NOMO-1 (cell line): Measurements from ENCODE around the gene CALCOCO2.
"Not testable (repeated sequence)": the region's sequence is repeated elsewhere in the genome, so short reads cannot be mapped to it uniquely, and the experiment has no call there.

Experiments used
- DNase-seq, 2 experiments: peaks; one replicate each; lab custom pipeline; 2025; ENCODE audit not compliant: unreplicated experiment in 2 of 2; lab: John Stamatoyannopoulos, UW

The CALCOCO2 gene

DNA sequence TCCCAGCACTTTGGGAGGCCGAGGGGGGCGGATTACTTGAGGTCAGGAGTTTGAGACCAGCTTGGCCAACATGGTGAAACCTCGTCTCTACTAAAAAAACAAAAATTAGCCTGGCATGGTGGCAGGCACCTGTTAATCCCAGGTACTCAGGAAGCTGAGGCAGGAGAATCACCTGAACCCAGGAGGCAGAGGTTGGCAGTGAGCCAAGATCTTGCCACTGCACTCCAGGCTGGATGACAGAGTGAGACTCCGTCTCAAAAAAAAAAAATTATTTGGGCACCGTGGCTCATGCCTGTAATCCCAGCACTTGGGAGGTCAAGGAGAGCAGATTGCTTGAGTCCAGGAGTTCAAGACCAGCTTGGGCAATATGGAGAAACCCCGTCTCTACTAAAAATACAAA lies 9.9 kb upstream of the CALCOCO2 start:
- not testable (repeated sequence) for DNase-seq

DNA sequence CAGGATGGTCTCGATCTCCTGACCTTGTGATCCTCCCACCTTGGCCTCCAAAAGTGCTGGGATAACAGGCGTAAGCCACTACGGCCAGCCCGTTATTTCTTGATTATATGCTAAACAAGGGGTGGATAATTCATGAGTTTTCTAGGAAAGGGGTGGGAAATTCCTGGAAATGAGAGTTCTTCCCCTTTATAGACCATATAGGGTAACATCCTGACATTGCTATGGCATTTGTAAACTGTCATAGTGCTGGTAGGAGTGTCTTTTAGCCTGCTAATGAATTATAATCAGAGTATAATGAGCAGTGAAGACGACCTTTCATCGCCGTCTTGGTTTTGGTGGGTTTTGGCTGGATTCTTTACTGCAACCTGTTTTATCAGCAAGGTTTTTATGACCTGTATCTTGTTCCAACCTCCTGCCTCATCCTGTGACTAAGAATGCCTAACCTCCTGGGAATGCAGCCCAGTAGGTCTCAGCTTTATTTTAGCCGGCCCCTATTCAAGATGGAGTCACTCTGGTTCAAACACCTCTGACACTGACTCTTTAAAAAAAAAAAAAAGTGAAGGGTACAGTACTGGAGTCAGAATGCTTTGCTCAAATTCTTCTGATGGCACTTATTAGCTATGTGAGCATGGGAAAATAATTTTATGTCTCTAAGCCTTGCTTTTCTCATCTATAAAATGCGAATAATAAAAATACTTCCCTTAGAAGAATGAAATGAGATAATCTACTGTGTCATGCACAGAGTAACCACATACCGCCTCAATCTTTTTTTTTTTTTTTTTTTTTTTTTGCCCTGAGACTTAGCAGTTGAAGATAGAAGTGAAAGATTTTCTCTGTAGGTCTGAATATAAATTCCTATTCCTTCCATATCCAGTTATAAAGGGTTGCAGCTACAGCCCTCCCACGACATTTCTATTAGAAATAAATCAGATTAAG lies 5.1 kb upstream of the CALCOCO2 start:
- no peak for DNase-seq

DNA sequence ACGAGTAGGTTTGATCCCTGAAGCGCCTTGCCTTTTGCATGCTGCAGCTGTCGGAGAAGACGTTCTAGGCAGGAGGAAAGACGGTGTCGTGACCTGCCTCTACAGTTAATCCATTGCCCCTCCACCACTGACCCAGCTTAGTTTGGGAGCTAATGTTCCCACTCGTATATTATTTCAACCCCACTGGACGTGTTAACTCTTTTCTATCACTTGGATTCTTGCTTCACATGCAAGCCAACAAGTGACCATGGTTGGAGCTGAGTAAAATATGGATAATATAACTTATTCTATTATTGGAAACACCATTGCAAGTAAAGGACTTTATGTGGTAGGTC lies 681 bp downstream of the CALCOCO2 start:
- DNase-seq: no peak

DNA sequence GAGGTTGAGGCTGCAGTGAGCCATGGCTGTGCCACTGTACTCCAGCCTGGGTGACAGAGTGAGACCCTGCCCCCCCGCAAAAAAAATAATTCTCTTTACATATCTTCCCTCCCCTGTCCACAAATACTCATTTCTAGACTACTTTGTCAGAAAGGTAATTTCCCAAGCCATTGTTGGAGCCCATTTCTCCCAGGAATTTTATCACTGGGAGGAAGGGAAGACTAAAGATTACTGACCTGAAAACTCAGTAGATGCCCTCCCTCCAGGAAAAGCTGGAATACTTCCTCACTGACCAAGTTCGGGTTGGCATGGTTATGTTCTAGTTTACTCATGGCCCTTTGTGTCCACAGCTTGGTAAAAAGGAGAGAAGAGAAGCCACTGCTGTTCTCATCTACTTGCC lies 4.1 kb downstream of the CALCOCO2 start:
- DNase-seq: no peak

DNA sequence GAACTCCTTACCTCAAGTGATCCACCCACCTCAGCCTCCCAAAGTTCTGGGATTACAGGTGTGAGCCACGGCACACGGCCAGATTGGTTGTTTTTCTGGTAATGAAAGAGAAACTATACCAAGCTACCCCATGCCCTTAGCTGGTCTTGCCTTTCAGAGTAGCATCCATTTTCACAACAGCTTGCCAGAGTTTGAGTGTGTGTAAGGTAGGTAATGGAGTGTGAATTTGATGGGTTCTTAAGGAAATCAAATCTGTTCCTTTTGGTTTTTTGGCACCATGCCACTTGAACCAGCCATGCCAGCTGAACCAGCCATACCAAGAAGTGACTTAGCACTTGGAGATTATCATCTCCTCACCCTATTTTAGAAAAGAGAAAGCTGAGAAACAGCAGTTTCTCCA lies 5.1 kb downstream of the CALCOCO2 start:
- no peak for DNase-seq

DNA sequence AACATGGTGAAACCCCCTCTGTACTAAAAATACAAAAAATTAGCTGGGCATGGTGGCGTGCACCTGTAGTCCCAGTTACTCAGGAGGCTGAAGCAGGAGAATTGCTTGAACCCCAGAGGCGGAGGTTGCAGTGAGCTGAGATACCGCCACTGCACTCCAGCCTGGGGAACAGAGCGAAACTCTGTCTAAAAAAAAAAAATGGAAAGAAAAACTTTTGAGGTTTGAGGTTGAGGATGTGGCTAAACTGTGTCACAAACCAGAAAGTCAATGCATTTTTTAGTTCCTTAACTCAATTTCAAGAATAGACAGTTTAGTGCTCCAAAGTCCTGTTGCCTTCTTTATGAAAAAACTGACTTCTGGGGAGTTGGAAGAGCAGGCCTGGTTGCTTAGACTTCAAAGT lies 6.6 kb downstream of the CALCOCO2 start:
- peak; percentile 64 to 86 for DNase-seq

DNA sequence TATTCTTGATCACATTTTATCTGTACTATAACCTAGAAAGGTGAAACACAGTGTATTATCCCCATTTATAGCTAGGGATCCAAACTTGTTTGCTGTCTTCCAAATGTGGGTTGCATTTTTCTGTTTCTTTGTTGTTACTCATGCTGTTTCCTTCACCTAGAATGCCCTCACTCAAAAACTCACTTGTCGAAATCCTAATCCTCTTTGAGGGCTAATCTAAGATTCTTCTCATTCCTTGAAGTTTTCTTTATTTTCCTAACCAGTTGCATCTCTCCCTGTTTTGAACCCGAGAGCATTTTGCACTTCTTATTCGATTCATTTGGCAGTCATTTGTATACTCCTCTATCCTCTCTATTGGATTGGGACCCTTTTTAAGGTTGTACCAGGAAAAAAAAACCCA lies 9.6 kb downstream of the CALCOCO2 start:
- DNase-seq: no peak

DNA sequence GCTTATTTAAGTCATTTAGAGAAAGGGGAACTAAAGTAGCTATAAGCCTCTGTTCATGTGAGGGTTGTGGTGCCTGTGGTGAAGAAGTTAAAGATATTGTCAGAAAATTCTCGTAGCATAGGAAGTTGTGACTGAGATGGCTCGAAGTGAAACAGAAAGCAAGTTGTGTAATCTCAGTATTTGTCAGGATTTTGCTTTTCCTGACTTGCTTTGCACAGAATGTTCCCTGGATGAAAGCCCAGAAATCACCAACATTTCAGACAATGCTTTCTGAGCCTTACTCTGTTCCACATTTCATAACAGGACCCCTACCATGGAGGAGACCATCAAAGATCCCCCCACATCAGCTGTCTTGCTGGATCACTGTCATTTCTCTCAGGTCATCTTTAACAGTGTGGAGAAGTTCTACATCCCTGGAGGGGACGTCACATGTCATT lies 10.6 kb downstream of the CALCOCO2 start:
- peak; percentile 82 to 97 for DNase-seq

DNA sequence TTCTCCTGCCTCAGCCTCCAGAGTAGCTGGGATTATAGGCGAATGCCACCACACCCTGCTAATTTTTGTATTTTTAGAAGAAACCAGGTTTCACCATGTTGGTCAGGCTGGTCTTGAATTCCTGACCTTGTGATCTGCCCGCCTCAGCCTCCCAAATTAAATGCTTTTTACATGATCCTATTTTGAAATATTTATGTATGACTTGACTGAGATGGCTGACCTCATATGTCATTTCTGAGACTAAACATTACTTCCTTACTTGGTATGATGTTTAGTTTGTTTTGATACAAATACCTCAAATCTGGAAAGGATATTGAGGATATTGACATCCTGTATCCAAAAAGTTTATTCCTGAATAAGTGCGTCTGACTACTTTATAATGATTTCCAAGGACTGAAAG lies 11.9 kb downstream of the CALCOCO2 start:
- no peak for DNase-seq

DNA sequence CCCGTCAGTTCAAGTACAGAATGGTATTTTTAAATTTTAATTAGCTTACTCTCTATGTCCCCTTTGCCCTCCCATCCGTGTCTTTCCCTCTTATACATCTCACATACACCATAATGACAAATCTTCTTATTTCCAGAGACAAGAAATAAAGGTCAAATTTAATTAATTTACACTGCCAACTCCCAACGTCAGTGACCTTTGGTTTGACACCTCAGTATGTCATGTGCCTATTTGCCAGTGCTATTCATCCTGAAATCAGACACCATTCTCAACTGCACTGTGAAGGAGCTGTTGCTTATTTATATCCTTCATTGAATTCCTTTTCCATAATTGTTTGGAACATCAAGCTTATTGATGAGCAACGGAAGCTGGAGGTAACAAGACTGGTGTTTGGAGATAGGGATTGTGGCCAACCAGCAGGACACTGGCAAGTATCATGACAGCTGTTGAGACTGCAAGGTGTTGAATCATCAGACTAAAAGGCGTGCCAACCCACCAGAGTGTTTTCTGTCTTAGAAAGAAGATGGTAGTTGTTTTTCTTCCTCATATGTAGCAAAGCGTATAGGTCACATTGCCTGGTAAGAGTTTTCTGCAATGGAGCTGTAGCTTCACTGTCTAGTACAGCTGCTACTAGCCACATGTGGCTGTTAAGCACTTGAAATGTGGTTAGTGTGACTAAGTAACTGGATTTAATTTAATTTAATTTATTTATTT lies 12.5 kb downstream of the CALCOCO2 start:
- DNase-seq: no peak

DNA sequence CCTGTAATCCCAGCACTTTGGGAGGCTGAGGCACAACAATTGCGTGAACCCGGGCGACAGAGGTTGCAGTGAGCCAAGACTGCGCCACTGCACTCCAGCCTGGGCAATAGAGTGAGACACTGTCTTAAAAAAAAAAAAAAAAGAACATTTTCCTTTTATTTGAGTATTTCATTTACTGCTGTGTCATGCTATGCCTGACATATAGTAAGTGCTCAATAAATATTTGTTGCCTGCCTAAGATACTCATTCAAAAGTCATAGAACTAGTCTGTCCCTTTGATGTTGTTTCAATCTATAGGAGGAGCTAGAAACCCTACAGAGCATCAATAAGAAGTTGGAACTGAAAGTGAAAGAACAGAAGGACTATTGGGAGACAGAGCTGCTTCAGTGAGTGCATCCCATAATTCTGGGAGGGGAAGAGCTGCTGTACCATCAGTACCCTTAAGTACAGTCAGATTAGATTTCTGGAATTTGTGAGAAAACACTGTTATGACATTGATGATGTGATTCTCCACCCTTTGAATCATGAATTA lies 20.0 kb downstream of the CALCOCO2 start:
- DNase-seq: peak in 1 of 2 experiments; percentile 17

DNA sequence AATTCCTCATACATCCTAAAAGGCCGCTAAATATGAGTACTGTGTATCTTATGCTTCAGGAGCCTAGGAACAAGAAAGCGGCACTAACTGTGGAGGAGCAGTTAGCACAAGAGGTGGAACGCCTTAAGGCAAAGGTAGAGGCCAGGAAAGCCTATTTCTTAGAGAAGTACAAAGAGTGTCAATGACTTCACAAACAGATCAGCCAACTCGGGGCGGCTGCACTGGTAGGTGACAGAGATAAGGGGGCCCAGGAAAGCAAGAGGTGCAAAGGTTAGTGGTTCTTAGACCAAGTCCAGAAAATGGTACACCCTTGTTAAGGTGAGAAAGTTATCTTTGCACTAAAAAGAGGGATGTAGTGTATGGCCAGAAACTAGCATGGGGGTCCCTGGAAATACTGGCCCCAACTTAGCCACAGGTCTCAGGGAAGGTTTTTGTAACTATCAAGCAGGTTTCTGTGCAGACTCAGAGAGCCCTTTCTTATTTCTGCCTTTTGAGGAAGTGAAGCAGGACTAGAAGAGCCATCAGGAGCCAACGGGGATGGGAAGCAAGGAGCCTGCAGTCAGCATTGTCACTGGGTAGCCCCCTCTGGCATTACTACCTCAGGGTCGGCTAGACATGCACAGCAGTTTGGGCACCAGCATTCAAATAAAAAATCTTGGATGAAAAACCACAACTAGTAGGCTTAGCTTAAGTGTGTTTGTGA lies 24.1 kb downstream of the CALCOCO2 start:
- DNase-seq: no peak

DNA sequence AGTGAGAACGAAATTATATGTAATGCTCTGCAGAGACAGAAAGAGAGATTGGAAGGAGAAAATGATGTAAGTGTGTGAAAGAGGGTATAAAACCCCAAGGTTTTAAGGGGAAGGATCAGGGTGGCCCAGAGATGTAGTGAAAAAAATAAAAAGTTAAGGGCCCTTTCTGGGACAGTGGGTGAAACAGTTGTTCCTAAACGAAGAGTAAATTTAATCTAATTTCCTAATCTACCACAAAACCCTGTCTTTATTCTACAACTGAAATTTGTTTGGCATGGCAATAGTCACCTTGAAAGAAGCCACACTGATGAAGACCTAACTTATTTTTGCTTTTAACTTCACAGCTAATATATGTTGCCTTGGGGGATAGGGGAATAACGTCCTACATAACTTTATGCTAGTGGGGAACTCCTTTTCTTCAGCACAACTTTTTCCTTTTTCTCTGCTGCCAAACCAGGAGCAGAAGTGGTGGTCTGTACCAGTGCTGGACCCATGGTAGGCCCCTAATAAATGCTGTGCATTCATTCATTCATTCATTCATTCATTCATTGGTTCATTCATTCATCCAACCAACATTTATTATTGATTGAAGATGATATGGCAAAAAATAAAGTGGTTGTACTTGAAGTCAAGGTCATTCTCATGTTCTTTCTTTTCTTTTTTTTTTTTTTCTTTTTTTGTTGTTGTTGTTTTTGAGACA lies 25.4 kb downstream of the CALCOCO2 start:
- DNase-seq: no peak

DNA sequence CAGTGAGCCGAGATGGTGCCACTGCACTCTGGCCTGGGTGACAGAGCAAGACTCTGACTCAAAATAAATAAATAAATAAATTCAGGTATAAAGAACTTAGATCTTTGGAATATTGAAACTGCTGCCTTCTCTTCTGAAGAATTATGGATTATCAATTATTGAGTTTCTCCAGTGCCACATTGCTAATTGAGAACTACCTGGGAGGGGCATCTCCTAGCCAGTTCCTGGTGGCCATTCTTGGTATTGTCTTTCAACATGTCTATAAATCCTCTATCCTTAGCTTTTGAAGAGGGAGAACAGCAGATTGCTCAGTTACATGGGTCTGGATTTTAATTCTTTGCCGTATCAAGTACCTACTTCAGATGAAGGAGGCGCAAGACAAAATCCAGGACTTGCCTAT lies 29.2 kb downstream of the CALCOCO2 start:
- no peak for DNase-seq

DNA sequence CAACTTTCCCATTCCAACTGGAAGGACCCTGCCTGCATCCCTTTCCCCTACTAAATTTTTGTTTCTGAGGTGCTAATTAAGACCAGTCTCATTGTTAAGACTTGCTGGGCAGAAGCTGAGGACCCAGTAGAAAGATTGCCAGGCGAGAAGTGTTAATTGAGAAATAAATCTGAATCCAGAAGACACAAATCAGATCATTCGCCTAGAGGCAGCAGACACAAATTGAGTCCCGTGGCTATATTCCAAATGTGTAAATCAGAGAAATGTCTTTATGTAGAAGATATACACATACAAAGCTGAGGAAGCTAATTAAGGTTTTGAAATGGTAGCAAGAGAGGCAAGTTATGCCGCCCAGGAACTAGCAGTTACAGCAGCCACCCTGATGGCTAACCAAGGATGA lies 29.6 kb downstream of the CALCOCO2 start:
- DNase-seq: no peak

DNA sequence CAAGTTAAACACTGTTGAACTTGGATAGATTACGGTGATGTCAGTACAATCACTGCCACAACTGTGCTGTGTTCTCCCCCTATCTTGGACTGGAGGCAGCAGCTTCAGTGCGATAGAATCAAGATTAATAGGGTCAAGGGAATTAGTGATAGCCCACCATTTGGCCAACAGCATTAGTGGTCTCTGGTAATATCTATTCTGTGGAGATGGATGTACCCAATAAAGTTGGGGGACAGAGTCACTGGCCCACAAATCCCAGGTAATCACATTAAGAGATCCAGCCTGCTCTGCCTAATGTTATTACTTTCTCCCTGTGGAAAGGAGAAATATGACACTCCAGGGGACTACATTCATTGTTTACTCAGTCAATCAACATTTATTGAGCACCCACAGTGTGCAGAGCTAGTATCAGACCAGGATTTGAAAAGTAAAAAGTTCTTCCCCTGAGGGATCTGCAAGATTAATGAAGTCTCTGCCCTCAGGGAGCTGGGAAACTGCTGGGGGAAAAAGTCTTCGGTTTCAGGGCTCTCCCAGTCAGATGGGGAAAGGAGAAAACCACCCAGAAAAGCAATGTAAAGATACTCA lies 38.2 kb downstream of the CALCOCO2 start:
- no peak for DNase-seq

DNA sequence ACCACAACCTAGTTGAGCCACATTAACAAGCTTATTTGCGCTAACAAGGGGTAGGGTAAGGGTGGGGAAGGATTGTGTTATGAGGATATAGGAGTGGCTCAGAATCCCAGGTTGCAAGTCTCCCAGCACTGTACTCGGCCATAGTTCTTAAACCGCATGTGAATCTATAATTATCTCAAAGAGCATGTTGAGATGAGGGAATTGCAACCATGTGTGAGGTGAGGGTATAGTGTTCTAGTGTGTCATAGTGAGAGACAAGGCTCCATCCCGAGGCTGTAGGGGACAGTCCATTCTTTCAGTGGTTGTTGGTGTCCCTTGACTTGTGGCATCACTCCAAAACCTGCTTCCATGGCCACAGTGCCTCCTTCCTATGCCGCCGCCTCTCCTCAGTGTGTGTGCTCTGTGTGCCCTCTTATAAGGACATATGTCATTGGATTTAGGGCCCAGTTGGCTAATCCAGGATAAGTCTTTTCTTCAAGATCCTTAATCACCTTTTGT lies 39.0 kb downstream of the CALCOCO2 start:
- no peak for DNase-seq

DNA sequence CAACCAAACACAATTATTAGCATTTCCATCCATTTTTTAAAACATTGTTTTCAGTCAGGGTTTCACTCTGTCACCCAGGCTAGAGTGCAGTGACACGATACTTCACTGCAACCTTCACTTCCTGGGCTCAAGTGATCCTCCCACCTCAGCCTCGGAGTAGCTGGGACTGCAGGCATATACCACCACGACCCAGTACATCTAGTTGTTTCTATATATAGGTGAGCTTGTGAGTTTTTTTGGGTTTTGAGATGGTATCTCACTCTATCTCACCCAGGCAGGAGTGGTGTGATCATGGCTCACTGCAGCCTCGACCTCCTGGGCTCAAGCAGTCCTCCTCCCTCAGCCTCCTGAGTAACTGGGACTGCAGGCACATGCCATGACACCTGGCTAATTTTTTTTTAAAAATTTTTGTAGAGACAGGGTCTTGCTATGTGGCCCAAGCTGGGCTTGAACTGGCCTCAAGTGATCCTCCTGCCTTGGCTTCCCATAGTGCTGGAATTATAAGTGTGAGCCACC lies 40.3 kb downstream of the CALCOCO2 start:
- DNase-seq: no peak

DNA sequence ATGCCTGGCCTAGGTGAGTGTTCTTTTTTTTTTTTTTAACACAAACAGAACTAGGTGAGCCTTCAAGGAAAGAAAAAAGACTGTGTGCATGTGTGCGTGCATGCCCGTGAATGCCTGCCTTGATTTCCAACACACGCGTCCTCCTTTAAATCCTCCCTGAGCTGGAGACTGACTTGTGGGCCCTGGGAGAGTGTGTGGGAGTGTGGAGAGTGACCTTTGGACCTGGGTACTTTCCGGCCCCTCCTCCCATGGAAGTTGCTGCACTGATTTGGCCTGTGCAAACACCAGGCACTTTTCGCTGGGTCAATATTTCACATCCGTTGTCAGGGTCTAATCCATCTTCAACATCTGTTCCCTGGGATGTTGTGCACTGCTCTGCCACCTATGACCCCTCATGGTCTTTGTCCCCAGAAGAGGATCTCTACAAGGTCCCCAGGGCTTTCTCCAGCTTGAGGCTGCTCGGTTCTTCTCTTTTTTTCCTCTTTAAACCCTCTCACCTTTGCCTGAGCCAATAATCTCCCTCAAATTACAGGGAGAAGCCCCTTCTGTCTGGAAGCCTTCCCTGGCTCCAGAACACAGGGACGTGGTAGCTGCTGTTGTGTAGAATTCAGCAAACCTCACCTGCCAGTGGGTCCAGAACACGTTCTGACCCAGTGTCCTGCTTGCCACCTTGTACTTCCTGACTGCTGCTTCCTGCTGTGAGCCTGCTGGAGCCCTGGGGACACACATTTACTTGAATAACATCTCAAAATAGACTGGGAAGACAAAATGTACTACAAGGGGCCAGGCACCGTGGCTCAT lies 40.9 kb downstream of the CALCOCO2 start:
- DNase-seq: no peak
